Mucosa of descending colon (tissue), 3 donors: ENCODE data around the gene DVL1. TPM values are rescaled to one million over a fixed set of nuclear protein-coding genes. Genes with fewer than 3 reads are reported as not detected.
A peak's percentile ranks its signal among the peaks of the same experiment; 100 is the strongest.

Experiments
- ATAC-seq: fragments of 200-7000 bp; cut with Tn5 transposase; one replicate; pipeline ENCODE4 v1.9.1; 2020; ENCODE audit warnings: mild to moderate bottlenecking, moderate library complexity
- DNase-seq, 3 donors: peaks; one replicate each; pipeline ENCODE4 v3.0.0-alpha.2; 2020
- H3K36me3 ChIP-seq: fragments of 200-600 bp; one replicate; pipeline ENCODE4 v1.8.0; 2021; ENCODE audit warnings: low read depth, mild to moderate bottlenecking
- H3K4me1 ChIP-seq: fragments of 200-600 bp; one replicate; pipeline ENCODE4 v1.8.0; 2021; ENCODE audit warnings: low read depth, mild to moderate bottlenecking
- H3K4me3 ChIP-seq: fragments of 200-600 bp; one replicate; pipeline ENCODE4 v1.8.0; 2021; ENCODE audit warnings: mild to moderate bottlenecking
- H3K9me3 ChIP-seq: fragments of 200-600 bp; one replicate; pipeline ENCODE4 v1.8.0; 2021; ENCODE audit warnings: mild to moderate bottlenecking
- intact Hi-C, 2 donors: fragments of 100-400 bp; cut with DNase I in 1 of 2; cut with micrococcal nuclease in 1 of 2; formaldehyde crosslinking; loops; one replicate each; pipeline versions ENCODE4 v1.11.0 to v1.11.1; 2022; cut with DNase I, micrococcal nuclease
- total RNA-seq, 3 donors: library from RNA; stranded (reverse); fragmentation: NEBNext Ultra II Directional in 2 of 3; extraction: Animal tissue kit (Norgen Biotek cat#: 25700) in 2 of 3; gene quantifications; one replicate each; pipeline versions ENCODE4 v1.2.1 to v1.2.4, GENCODE V29; 2021 to 2023
- TF ChIP-seq, protein P1 (sequence below): fragments of 200-600 bp; IDR thresholded peaks from one replicate; pipeline ENCODE4 v1.8.0; 2022; ENCODE audit warnings: antibody characterized with exemption, mild to moderate bottlenecking
- donor health status: DM: no; HTN: no; CAD: no; lungs with moderate emphysema.
- donor health status: DM: no; HTN: no; CAD: no.
- donor health status: DM: no; HTN: yes; CAD: no.

Gene DVL1
- total RNA-seq, 3 donors from 2014 or later, result 51.7 to 95.3 (median 73.1) TPM

DNA sequence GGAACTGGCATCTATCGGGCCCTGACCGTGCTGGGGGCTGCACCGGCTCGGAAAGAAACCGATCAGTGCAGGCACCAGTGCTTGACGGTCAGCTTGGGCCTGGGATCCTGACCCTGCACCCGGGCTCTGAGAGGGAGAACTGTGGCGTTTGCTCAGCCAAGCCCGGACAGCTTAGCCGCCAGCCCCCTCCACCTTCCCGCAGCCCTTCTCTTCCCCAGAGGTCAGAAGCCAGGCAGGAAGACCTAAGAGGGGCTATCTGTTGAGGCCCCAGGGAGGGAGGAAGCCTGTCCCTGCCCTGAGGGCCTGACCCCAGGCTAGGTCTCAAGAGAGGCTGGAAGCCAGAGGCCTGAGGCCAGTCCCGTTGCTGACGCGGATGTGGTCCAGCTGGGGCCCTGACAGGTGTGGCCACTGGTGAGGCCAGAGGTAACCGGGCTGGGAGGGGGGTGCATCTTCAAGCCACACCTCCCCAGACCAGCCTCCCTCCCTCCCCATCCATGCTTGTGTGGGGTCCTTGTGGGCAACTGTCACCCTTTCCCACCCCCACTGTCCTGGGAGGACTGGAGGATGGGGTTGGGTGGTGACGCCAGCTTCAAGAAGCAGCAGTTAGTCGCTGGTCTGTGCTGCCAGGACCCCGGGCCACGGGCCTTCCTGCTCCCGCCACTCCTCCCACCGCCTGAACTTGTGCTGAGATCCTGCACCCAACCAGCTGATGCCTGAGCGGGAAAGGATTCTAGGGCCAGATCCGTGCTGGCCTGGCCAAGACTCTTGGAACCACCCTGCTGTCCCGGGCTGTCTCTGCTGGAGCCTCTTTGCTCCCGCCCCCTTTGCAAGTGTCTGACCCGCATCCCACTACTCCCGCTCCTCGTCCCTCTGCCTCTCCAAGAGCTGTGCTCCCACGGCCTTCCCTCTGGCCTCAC lies 2.6 kb upstream of the DVL1 start:
- H3K9me3 ChIP-seq, result no peaks in the 10 kb centered on the region
- TF ChIP-seq, protein P1, sequence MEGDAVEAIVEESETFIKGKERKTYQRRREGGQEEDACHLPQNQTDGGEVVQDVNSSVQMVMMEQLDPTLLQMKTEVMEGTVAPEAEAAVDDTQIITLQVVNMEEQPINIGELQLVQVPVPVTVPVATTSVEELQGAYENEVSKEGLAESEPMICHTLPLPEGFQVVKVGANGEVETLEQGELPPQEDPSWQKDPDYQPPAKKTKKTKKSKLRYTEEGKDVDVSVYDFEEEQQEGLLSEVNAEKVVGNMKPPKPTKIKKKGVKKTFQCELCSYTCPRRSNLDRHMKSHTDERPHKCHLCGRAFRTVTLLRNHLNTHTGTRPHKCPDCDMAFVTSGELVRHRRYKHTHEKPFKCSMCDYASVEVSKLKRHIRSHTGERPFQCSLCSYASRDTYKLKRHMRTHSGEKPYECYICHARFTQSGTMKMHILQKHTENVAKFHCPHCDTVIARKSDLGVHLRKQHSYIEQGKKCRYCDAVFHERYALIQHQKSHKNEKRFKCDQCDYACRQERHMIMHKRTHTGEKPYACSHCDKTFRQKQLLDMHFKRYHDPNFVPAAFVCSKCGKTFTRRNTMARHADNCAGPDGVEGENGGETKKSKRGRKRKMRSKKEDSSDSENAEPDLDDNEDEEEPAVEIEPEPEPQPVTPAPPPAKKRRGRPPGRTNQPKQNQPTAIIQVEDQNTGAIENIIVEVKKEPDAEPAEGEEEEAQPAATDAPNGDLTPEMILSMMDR, result no peak
- ATAC-seq (no peak), DNase-seq (no peak)
- no peaks in the 10 kb centered on the region for H3K36me3 ChIP-seq
- H3K4me3 ChIP-seq, result no peak overlapping the region
- H3K4me1 ChIP-seq, result peaks cover 27% of the 10 kb centered on the region
- intact Hi-C loops, result loop anchor here in 1 of 2 donors (2.0 kb wide), 1 partner anchor 23 kb away; the partner anchor contains the start of gene AURKAIP1

DNA sequence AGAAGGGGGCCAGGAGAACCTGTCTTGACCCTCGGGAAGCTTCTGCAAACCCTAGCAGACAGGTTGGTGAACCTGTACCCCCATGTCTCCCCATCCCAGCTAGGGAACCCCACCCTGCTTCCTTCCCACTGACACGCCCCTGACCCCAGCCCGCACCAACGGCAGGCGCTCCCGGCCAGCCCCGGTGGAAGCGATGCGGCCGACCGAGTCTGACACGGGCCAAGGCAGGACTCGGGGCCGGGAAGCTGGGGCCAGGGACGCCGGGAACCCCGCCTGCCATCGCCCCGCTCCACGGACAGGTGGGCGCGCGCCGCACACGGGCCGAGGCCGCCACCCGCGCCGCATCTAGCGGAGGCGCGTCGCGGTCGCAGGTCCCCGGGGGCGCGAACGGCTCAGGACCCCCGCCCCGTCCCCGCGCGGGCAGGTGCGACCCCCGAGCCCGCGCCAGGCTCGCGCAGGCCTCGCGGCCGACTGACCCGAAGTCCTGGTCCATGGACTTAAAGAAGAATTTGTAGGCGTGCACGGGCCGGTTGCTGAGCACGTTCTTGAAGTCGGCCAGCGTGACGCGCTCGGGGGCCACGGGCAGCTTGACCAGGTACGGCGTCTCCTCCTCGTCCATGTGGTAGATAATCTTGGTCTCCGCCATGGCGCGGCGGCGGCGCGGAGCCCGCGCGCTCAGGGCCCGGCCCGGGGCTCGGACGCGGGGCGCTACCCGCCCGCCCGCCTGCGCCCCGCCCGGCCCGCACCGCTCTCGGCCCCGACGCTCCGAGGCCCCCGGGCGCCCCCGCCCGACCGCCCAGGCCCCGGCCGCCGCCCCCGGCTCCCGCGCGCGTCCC lies 580 bp downstream of the DVL1 start:
- Histone ChIP-seq H3K4me3 (peak overlapping the region; percentile 65), H3K9me3 (no peaks in the 10 kb centered on the region), H3K4me1 (peaks cover 31% of the 10 kb centered on the region), H3K36me3 (no peaks in the 10 kb centered on the region)
- TF ChIP-seq, protein P1, result no peak
- ATAC-seq, result peak; percentile 4
- intact Hi-C loops, result no loop called here
- DNase-seq, result peak in 2 of 3 donors; percentile 57 to 68

DNA sequence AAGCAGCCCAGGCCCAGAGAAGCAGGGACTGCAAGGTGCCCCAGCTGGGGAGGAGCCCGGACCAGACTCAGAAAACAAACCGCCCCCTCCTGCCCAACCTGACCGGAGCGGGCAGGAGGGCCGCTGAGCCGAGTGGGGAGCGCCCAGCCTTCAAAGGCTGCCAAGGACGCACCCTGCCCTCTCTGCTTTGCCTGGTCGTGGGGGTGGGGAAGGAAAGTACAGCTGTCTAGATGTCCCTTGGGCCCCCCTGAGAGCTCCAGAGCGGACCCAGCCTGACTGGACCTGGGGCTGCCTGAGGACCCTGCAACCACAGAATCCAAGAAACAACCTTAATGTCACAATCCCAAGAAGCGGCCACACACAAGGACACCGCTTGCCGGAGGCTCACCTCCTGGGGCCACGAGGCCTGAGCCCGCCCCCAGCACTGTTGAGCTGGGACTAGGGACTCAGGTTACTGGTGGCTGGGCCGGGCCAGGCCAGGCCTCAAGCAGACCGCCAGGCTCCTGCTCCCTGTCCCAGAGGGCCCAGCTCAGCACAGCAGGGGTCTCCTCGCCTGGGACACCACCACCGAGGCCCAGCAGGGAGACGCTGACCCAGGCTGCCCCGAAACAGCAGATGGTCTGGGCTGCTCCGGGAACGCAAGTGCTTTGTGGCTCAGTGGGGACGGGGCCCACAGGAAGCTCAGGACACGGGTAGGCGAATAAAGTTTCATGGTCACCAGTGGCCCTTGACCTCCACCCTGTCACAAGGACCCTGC lies 1.4 kb downstream of the DVL1 start:
- Histone ChIP-seq H3K36me3 (no peaks in the 10 kb centered on the region), H3K9me3 (no peaks in the 10 kb centered on the region), H3K4me3 (no peak overlapping the region), H3K4me1 (peaks cover 29% of the 10 kb centered on the region)
- DNase-seq, result peak; percentile 81 to 83 (median 81)
- intact Hi-C loops, result no loop called here
- ATAC-seq, result peak; percentile 67
- TF ChIP-seq, protein P1, result no peak

DNA sequence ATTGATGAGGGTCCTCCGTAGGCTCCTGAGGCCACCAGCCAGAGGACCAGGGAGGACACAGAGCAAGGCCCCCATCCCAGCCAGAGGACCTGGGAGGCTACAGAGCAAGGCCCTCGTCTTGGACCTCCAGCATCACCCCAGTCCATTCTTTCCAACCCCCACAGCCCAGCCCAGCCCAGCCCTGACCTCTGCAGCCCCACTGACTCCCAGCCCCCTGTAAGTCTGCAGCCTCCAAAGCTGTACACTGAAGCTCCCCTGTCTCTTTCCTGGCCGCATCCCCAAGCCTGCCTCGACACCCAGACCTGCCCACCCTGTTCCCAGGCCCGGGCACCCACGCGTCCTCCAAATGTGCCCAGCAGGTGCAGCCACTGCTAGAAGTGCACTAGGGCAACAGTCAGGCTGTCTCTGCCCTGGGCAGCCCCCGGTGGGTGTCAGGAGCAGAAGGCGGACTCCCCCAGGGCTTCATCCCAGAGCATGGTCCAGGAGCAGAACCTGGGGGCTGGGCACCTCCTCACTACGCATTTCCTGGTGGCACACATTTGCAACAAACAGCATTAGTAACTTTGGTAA lies 2.1 kb downstream of the DVL1 start:
- Histone ChIP-seq H3K36me3 (no peaks in the 10 kb centered on the region), H3K9me3 (no peaks in the 10 kb centered on the region), H3K4me3 (no peak overlapping the region), H3K4me1 (peaks cover 29% of the 10 kb centered on the region)
- no peak for DNase-seq
- TF ChIP-seq, protein P1, result no peak
- intact Hi-C loops, result no loop called here
- ATAC-seq, result no peak

DNA sequence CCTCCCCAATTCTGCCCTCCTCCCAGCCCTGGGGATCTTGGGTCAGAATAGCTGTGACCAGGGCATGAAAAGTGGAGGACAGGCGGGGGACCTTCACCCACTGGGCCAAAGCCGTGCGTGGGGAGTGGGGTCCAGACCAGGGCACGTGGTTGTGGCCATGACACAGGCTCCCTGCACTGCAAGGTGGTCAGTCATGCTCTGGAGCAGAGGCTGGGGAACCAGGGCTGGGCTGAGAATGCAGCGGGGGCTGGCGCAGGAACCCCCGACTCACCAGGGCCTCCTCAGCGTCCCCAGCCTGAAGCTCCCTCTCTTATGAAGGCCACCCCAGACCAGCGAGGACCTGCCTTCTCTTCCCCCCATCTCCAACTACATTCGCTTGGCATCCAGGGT lies 2.7 kb downstream of the DVL1 start:
- TF ChIP-seq, protein P1, result no peak
- DNase-seq, result no peak

More for the DNA sequence above, 2.7 kb downstream of the DVL1 start:
- Histone ChIP-seq H3K4me3 (no peak overlapping the region), H3K4me1 (peaks cover 29% of the 10 kb centered on the region), H3K36me3 (no peaks in the 10 kb centered on the region), H3K9me3 (no peaks in the 10 kb centered on the region)
- intact Hi-C loops, result no loop called here
- no peak for ATAC-seq
